Measurements from ENCODE around the gene KCNG2. TPM values are rescaled to one million over a fixed set of nuclear protein-coding genes. Genes with fewer than 3 reads are reported as not detected.

The KCNG2 gene
- total and polyA plus RNA-seq, 4 donors, result 0.23 to 1.1 TPM; not detected in 2

- WGBS, 2 donors, result 97 to 98% methylated on average over 24 of the region's 24 CpGs
- Histone ChIP-seq H3K4me1 (ENCODE audit: control insufficient read depth in 1 of 2, insufficient read depth in 2 of 2, low read length in 2 of 2) (no peaks in the 10 kb centered on the region), H3K27me3 (ENCODE audit: control insufficient read depth in 1 of 2, insufficient read depth in 2 of 2, low read length in 1 of 2) (no peaks in the 10 kb centered on the region), H3K36me3 (ENCODE audit: control insufficient read depth in 1 of 2, insufficient read depth in 2 of 2, low read length in 1 of 2) (no peaks in the 10 kb centered on the region), H3K9me3 (ENCODE audit: control insufficient read depth, low read length) (no peaks in the 10 kb centered on the region), H3K4me3 (ENCODE audit: low read length in 2 of 2) (no peak overlapping the region), H3K27ac (ENCODE audit: low read depth in 1 of 2, low read length in 2 of 2) (no peak overlapping the region)
- intact Hi-C loops (cut with DNase I), result no loop called here
- ATAC-seq (ENCODE audit: low FRiP score), result no peak
- peak in 1 of 2 donors; percentile 52 for DNase-seq
These were observed 124.5 kb downstream of the KCNG2 start for GRCh38 chr18:79921984-79922965.

- Histone ChIP-seq H3K27ac (ENCODE audit: low read depth in 1 of 2, low read length in 2 of 2) (no peak overlapping the region), H3K36me3 (ENCODE audit: control insufficient read depth in 1 of 2, insufficient read depth in 2 of 2, low read length in 1 of 2) (no peaks in the 10 kb centered on the region), H3K4me3 (ENCODE audit: low read length in 2 of 2) (no peak overlapping the region), H3K9me3 (ENCODE audit: control insufficient read depth, low read length) (no peaks in the 10 kb centered on the region), H3K27me3 (ENCODE audit: control insufficient read depth in 1 of 2, insufficient read depth in 2 of 2, low read length in 1 of 2) (no peaks in the 10 kb centered on the region), H3K4me1 (ENCODE audit: control insufficient read depth in 1 of 2, insufficient read depth in 2 of 2, low read length in 2 of 2) (no peaks in the 10 kb centered on the region)
- WGBS, 2 donors, result 91 to 92% methylated on average over 12 to 17 of the region's 17 CpGs
- intact Hi-C loops (cut with DNase I), result no loop called here
- ATAC-seq (ENCODE audit: low FRiP score) (no peak), DNase-seq (peak; percentile 38 to 57)
These were observed 125.3 kb downstream of the KCNG2 start for GRCh38 chr18:79922971-79923411.

- Histone ChIP-seq H3K4me3 (ENCODE audit: low read length in 2 of 2) (no peak overlapping the region), H3K4me1 (ENCODE audit: control insufficient read depth in 1 of 2, insufficient read depth in 2 of 2, low read length in 2 of 2) (no peaks in the 10 kb centered on the region), H3K27me3 (ENCODE audit: control insufficient read depth in 1 of 2, insufficient read depth in 2 of 2, low read length in 1 of 2) (no peaks in the 10 kb centered on the region), H3K36me3 (ENCODE audit: control insufficient read depth in 1 of 2, insufficient read depth in 2 of 2, low read length in 1 of 2) (peaks cover 0 to 4% of the 10 kb centered on the region in 2 donors), H3K27ac (ENCODE audit: low read depth in 1 of 2, low read length in 2 of 2) (no peak overlapping the region), H3K9me3 (ENCODE audit: control insufficient read depth, low read length) (peaks cover 1% of the 10 kb centered on the region)
- no peak for ATAC-seq (ENCODE audit: low FRiP score)
- peak; percentile 17 to 72 for DNase-seq
- intact Hi-C loops (cut with DNase I), result no loop called here
- WGBS, 2 donors, result 98% methylated on average over 26 of the region's 26 CpGs
These were observed 126.3 kb downstream of the KCNG2 start for GRCh38 chr18:79923896-79924585.

GRCh38 chr18:79924814-79925731 is 127.3 kb downstream of the KCNG2 start:
- H3K27me3 ChIP-seq (ENCODE audit: control insufficient read depth in 1 of 2, insufficient read depth in 2 of 2, low read length in 1 of 2), result no peaks in the 10 kb centered on the region
- ATAC-seq (ENCODE audit: low FRiP score), result no peak
- peak; percentile 35 to 51 for DNase-seq
- WGBS, 2 donors, result 45 to 61% methylated on average over 25 of the region's 25 CpGs
- H3K27ac ChIP-seq (ENCODE audit: low read depth in 1 of 2, low read length in 2 of 2), result no peak overlapping the region
- intact Hi-C loops (cut with DNase I), result no loop called here
- H3K4me1 ChIP-seq (ENCODE audit: control insufficient read depth in 1 of 2, insufficient read depth in 2 of 2, low read length in 2 of 2), result no peaks in the 10 kb centered on the region
- H3K9me3 ChIP-seq (ENCODE audit: control insufficient read depth, low read length), result peaks cover 3% of the 10 kb centered on the region
- H3K36me3 ChIP-seq (ENCODE audit: control insufficient read depth in 1 of 2, insufficient read depth in 2 of 2, low read length in 1 of 2), result peaks cover 0 to 6% of the 10 kb centered on the region in 2 donors
- H3K4me3 ChIP-seq (ENCODE audit: low read length in 2 of 2), result no peak overlapping the region

- 93 to 95% methylated on average over 11 of the region's 11 CpGs for WGBS, 2 donors
- Histone ChIP-seq H3K27me3 (ENCODE audit: control insufficient read depth in 1 of 2, insufficient read depth in 2 of 2, low read length in 1 of 2) (no peaks in the 10 kb centered on the region), H3K4me1 (ENCODE audit: control insufficient read depth in 1 of 2, insufficient read depth in 2 of 2, low read length in 2 of 2) (no peaks in the 10 kb centered on the region), H3K9me3 (ENCODE audit: control insufficient read depth, low read length) (peaks cover 3% of the 10 kb centered on the region), H3K4me3 (ENCODE audit: low read length in 2 of 2) (no peak overlapping the region), H3K36me3 (ENCODE audit: control insufficient read depth in 1 of 2, insufficient read depth in 2 of 2, low read length in 1 of 2) (peaks cover 0 to 6% of the 10 kb centered on the region in 2 donors), H3K27ac (ENCODE audit: low read depth in 1 of 2, low read length in 2 of 2) (no peak overlapping the region)
- no peak for ATAC-seq (ENCODE audit: low FRiP score)
- intact Hi-C loops (cut with DNase I), result no loop called here
- peak; percentile 35 to 67 for DNase-seq
These were observed 128.6 kb downstream of the KCNG2 start for GRCh38 chr18:79926306-79926705.

GRCh38 chr18:79926715-79927606 is 129.2 kb downstream of the KCNG2 start:
- intact Hi-C loops (cut with DNase I), result no loop called here
- WGBS, 2 donors, result 89 to 91% methylated on average over 21 of the region's 21 CpGs
- Histone ChIP-seq H3K4me1 (ENCODE audit: control insufficient read depth in 1 of 2, insufficient read depth in 2 of 2, low read length in 2 of 2) (no peaks in the 10 kb centered on the region), H3K27ac (ENCODE audit: low read depth in 1 of 2, low read length in 2 of 2) (no peak overlapping the region), H3K4me3 (ENCODE audit: low read length in 2 of 2) (no peak overlapping the region), H3K9me3 (ENCODE audit: control insufficient read depth, low read length) (peaks cover 5% of the 10 kb centered on the region), H3K27me3 (ENCODE audit: control insufficient read depth in 1 of 2, insufficient read depth in 2 of 2, low read length in 1 of 2) (no peaks in the 10 kb centered on the region), H3K36me3 (ENCODE audit: control insufficient read depth in 1 of 2, insufficient read depth in 2 of 2, low read length in 1 of 2) (peaks cover 0 to 6% of the 10 kb centered on the region in 2 donors)
- ATAC-seq (ENCODE audit: low FRiP score) (no peak), DNase-seq (peak; percentile 31 to 75)

- intact Hi-C loops (cut with DNase I), result no loop called here
These were observed 130.1 kb downstream of the KCNG2 start for GRCh38 chr18:79927607-79928562.

More at GRCh38 chr18:79927607-79928562, 130.1 kb downstream of the KCNG2 start:
- peak; percentile 33 to 61 for DNase-seq
- no peaks in the 10 kb centered on the region for H3K27me3 ChIP-seq (ENCODE audit: control insufficient read depth in 1 of 2, insufficient read depth in 2 of 2, low read length in 1 of 2)
- peaks cover 5% of the 10 kb centered on the region for H3K9me3 ChIP-seq (ENCODE audit: control insufficient read depth, low read length)
- H3K36me3 ChIP-seq (ENCODE audit: control insufficient read depth in 1 of 2, insufficient read depth in 2 of 2, low read length in 1 of 2), result peaks cover 0 to 6% of the 10 kb centered on the region in 2 donors
- H3K4me3 ChIP-seq (ENCODE audit: low read length in 2 of 2), result no peak overlapping the region
- ATAC-seq (ENCODE audit: low FRiP score), result no peak
- 92 to 95% methylated on average over 25 of the region's 25 CpGs for WGBS, 2 donors
- no peak overlapping the region for H3K27ac ChIP-seq (ENCODE audit: low read depth in 1 of 2, low read length in 2 of 2)
- no peaks in the 10 kb centered on the region for H3K4me1 ChIP-seq (ENCODE audit: control insufficient read depth in 1 of 2, insufficient read depth in 2 of 2, low read length in 2 of 2)

Data from aorta (tissue), 5 donors.